Activated CD4-positive, alpha-beta T cell treated with anti-CD3 and anti-CD28 coated beads for 36 hours (primary cell): ENCODE results near the gene CAMTA1. TPM values are rescaled to one million over a fixed set of nuclear protein-coding genes. Genes with fewer than 3 reads are reported as not detected.
A peak's percentile ranks its signal among the peaks of the same experiment; 100 is the strongest.

Experiments
- ATAC-seq: fragments of 200-7000 bp; cut with Tn5 transposase; one replicate; pipeline ENCODE4 v1.10.0; 2021; ENCODE audit warnings: mild to moderate bottlenecking, moderate library complexity
- CTCF ChIA-PET: fragments of 350-600 bp; sonication (Branson Sonifier 250); formaldehyde crosslinking; loops from one replicate; lab custom pipeline; 2021; ENCODE audit warnings: antibody characterized with exemption; lab: Charles Lee
- POLR2A ChIA-PET: fragments of 350-600 bp; sonication (Branson Sonifier 250); formaldehyde crosslinking; loops from one replicate; lab custom pipeline; 2021; ENCODE audit warnings: antibody characterized with exemption, inconsistent platforms; lab: Charles Lee
- DNase-seq: peaks from one replicate; pipeline ENCODE4 v3.0.0-alpha.2; 2020
- H3K27ac Mint-ChIP-seq: one replicate; pipeline ENCODE4 v1.8.0; 2021; ENCODE audit warnings: mixed read lengths
- H3K27me3 Mint-ChIP-seq: one replicate; pipeline ENCODE4 v1.8.0; 2021; ENCODE audit warnings: mixed read lengths
- H3K36me3 Mint-ChIP-seq: one replicate; pipeline ENCODE4 v1.8.0; 2021; ENCODE audit warnings: low read depth, mixed read lengths
- H3K4me1 Mint-ChIP-seq: one replicate; pipeline ENCODE4 v1.8.0; 2021; ENCODE audit warnings: mixed read lengths
- H3K4me3 Mint-ChIP-seq: one replicate; pipeline ENCODE4 v1.8.0; 2021; ENCODE audit warnings: mild to moderate bottlenecking, moderate library complexity, mixed read lengths
- H3K9me3 Mint-ChIP-seq: one replicate; pipeline ENCODE4 v1.8.0; 2021; ENCODE audit warnings: low read depth, mixed read lengths
- intact Hi-C, 2 experiments: fragments of 100-400 bp; cut with DNase I in 1 of 2; cut with micrococcal nuclease in 1 of 2; formaldehyde crosslinking; loops; one replicate each; pipeline versions ENCODE4 v1.14.2 to v1.15.1; 2022 to 2024; cut with DNase I, micrococcal nuclease
- total RNA-seq, 2 experiments: library from RNA; stranded (reverse); gene quantifications; one replicate each; pipeline ENCODE4 v1.2.3, GENCODE V29; 2021

Gene CAMTA1
- total RNA-seq, 2 experiments from 2014 or later, result 62.3 to 76.7 TPM

DNA sequence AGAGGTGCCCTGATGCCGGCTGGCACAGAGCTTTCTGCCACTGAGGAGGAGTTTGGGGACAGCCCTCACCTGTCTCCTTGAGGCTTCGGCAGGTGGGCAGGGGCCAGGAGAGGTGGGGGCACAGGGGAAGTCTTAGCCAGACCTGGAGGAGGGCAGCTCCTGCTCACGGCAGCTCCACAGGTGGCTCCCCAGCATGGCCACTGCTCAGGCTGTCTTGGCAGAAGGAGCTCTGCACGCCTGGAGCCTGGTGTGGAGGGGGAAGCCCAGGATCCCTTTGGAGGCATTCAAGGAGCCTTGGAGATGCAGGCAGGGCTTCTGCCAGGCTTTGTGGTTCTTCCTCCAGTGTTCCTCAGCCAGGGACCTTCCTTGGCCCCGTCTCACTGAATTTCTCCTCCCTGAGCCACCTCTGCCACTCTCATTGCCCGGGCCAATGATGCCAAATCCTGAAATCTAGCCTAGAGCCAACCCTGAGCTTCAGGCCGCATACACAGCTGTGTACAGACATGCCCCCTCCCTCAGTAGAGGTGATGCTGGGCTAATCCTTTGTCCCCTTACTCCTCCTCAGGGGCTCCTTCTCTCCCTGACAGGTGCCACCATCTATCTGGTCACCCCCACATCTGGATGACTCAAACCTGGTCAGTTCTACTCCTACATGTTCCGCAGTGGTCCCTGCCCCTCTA, 734.1 kb downstream of the CAMTA1 start:
- H3K27ac Mint-ChIP-seq, result no peak overlapping the region
- no peaks in the 10 kb centered on the region for H3K4me1 Mint-ChIP-seq
- ATAC-seq (peak; percentile 49), DNase-seq (no peak)
- no peak overlapping the region for H3K4me3 Mint-ChIP-seq
- ChIA-PET POLR2A (no interaction called here), CTCF (no interaction called here)
- H3K27me3 Mint-ChIP-seq, result peaks cover 5% of the 10 kb centered on the region
- intact Hi-C loops, result no loop called here
- H3K9me3 Mint-ChIP-seq, result no peaks in the 10 kb centered on the region
- H3K36me3 Mint-ChIP-seq, result no peaks in the 10 kb centered on the region

DNA sequence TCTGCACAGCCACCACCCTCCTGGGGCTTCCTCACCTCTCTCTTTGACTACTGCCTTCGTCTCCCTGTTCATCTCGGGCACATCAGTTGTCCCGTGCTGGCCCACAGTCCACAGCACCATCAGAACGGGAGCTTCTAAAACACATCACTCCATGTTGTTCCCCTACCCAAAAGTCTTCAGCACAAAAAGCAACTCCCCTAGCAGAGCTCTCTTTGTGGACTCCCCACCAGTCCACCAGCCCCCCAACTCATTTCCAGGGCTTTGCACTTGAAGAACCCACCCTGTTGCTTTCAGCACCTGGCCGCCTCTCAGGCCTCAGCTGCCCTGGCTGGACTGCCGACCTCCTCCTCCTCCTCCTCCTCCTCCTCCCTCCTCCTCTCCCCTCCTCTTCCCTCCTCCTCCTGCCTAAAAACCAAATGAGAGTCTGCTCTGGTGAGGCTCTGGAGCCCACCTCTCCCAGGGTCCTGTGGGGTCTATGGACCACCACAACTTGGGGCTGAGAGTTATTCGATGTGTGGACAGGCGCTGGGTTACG, 734.7 kb downstream of the CAMTA1 start:
- Mint-ChIP-seq H3K27me3 (peaks cover 5% of the 10 kb centered on the region), H3K9me3 (no peaks in the 10 kb centered on the region), H3K27ac (no peak overlapping the region), H3K4me1 (no peaks in the 10 kb centered on the region), H3K4me3 (no peak overlapping the region), H3K36me3 (no peaks in the 10 kb centered on the region)
- DNase-seq, result no peak
- ATAC-seq, result peak; percentile 39
- ChIA-PET POLR2A (no interaction called here), CTCF (no interaction called here)
- intact Hi-C loops, result no loop called here

DNA sequence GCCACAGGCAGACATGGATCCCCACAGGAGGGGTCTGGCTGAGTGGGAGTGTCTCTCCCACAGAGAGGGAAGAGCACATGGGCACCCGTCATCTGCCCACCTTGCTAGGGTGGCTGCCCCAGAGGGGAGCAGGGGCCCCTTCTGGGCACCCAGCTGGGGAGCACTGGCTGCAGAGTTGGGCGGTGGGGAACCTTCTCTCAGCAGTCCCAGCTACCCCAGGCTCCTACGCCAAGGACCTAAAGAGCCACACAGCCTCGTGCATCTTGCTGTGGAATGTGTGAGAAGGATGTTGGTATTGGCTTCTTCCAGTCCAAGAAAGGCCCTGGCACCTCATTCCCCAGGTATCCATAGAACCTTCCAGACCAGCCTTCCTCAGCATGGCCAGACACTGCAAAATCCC, 735.2 kb downstream of the CAMTA1 start:
- Mint-ChIP-seq H3K9me3 (no peaks in the 10 kb centered on the region), H3K4me3 (no peak overlapping the region), H3K36me3 (no peaks in the 10 kb centered on the region), H3K4me1 (no peaks in the 10 kb centered on the region), H3K27me3 (peaks cover 5% of the 10 kb centered on the region), H3K27ac (no peak overlapping the region)
- ChIA-PET CTCF (no interaction called here), POLR2A (no interaction called here)
- ATAC-seq (no peak), DNase-seq (no peak)
- intact Hi-C loops, result no loop called here

DNA sequence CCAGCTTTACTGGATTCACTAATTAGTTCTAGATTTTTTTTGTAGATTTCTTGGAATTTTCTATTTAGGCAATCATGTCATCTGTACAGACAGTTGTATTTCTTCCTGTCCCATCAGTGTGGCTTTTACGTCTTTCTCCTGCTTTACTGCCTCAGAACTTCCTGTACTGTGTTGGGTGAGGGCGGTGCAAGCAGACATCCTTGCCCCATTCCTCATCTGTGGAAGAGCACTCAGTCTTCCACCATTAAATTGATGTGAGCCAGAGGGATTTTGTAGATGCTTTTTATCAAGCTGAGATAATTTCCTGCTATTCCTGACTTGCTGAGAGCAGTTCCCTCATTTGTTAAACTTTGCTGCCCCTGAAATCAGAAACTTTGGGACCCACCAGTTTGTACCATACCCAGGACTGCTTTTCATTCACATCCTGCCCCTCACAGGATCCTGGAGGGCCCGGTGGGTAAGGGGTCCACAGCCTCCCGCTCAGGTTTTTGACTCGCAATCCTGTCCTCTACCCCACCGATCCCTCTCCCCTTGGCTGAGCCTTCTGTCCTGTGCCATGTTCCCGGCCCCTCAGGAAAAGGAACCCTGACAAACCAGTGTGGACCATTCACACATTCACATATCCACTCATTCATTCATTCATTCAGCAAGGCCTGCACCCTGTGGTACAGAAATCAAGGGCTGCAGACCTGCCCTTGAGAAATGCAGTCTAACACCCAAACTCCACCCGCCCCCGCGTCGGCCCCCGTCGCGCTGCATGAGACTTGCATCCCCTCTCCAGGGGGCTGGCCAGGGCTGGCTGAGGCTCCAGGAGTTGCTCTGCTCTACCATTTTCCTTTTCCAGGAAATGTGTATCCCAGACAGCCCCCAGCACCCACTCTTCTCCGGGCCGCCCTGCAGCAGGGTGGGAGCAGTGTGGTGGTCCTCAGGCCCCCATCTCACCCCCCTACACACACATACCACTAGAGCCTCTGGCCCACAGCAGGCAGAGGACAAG, 739.4 kb downstream of the CAMTA1 start:
- intact Hi-C loops, result no loop called here
- H3K27me3 Mint-ChIP-seq, result peaks cover 2% of the 10 kb centered on the region
- DNase-seq (no peak), ATAC-seq (no peak)
- ChIA-PET POLR2A (no interaction called here), CTCF (no interaction called here)
- H3K9me3 Mint-ChIP-seq, result no peaks in the 10 kb centered on the region
- H3K4me3 Mint-ChIP-seq, result no peak overlapping the region
- no peaks in the 10 kb centered on the region for H3K36me3 Mint-ChIP-seq
- H3K4me1 Mint-ChIP-seq, result no peaks in the 10 kb centered on the region
- no peak overlapping the region for H3K27ac Mint-ChIP-seq

DNA sequence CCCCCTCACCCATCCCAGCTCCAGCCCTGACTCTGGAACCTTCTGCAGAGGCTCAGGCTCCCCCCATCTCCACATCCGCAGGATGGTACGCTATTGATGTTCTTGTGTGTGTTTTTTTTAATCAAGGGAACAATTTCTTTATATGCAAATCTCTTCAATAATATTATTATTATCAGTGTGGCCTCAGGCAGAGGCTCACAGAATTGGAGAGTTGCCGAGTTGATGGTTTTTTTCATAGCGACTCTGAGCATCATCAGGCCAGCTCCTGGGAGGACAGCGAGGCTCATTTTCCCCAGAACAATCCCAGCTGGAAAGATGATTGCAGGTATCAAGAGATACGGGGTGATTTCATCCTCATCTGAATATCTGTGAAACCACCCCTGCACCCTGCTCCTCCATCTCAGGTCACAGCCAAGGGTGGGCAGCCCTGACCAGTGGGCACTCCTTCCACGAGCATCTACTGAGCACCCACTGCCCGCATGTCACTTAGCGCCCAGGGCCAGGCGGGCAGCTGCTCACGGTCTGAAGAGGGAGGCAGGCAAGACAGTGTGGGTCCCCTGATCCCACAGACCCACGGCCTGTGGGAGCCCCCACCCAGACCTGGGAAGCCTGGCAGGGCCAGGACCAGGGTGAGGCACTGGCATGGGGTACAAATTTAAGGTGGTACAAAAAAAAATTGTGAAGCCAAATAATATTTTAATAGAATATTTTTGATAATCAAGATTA, 740.2 kb downstream of the CAMTA1 start:
- no peak for DNase-seq
- no peaks in the 10 kb centered on the region for H3K4me1 Mint-ChIP-seq
- no peak overlapping the region for H3K4me3 Mint-ChIP-seq
- peaks cover 2% of the 10 kb centered on the region for H3K27me3 Mint-ChIP-seq
- intact Hi-C loops, result no loop called here
- H3K36me3 Mint-ChIP-seq, result no peaks in the 10 kb centered on the region
- no peaks in the 10 kb centered on the region for H3K9me3 Mint-ChIP-seq
- POLR2A ChIA-PET, result no interaction called here
- H3K27ac Mint-ChIP-seq, result no peak overlapping the region
- ATAC-seq, result no peak
- CTCF ChIA-PET, result interaction anchor here (0.6 kb wide), 1 partner anchor 221 kb away, joined by 3 read pairs; no protein-coding TSS in a partner anchor

DNA sequence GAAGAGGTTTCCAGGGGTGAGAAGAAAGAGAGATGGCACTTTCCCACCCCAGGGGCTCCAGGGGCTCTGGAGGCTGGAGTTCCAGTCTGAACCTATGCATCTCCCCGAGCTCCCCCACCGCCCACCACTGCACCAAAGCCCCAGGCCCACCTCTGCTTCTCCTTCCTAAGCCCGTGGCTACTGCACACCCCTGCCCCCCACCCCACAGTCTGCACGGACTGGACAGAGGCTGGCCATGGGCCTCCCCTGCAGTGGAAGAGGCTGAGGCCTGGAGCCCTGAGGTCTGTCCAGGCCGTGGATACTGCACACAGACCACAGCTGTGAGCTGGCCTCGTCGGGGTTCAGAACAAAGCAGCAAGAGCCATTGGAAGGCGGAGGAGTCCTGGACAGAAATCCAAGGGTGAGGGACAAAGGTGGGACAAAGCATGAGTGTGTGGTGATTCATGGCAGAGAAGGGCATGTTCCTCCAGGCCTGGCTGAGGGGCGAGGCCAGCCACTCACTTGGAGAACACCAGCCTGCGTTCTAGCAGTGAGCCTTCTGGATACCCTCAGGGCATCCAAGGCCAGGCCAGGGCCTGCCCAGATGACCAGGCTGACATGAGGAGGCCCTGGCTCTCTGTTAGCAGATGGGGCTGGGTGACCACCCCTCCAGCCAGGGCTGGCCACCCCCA, 741.1 kb downstream of the CAMTA1 start:
- Mint-ChIP-seq H3K27me3 (peaks cover 2% of the 10 kb centered on the region), H3K4me3 (no peak overlapping the region), H3K9me3 (no peaks in the 10 kb centered on the region), H3K27ac (no peak overlapping the region), H3K36me3 (no peaks in the 10 kb centered on the region), H3K4me1 (no peaks in the 10 kb centered on the region)
- ChIA-PET CTCF (interaction anchor here (0.6 kb wide), 1 partner anchor 222 kb away, joined by 3 read pairs; no protein-coding TSS in a partner anchor), POLR2A (no interaction called here)
- ATAC-seq, result no peak
- intact Hi-C loops, result no loop called here
- no peak for DNase-seq

DNA sequence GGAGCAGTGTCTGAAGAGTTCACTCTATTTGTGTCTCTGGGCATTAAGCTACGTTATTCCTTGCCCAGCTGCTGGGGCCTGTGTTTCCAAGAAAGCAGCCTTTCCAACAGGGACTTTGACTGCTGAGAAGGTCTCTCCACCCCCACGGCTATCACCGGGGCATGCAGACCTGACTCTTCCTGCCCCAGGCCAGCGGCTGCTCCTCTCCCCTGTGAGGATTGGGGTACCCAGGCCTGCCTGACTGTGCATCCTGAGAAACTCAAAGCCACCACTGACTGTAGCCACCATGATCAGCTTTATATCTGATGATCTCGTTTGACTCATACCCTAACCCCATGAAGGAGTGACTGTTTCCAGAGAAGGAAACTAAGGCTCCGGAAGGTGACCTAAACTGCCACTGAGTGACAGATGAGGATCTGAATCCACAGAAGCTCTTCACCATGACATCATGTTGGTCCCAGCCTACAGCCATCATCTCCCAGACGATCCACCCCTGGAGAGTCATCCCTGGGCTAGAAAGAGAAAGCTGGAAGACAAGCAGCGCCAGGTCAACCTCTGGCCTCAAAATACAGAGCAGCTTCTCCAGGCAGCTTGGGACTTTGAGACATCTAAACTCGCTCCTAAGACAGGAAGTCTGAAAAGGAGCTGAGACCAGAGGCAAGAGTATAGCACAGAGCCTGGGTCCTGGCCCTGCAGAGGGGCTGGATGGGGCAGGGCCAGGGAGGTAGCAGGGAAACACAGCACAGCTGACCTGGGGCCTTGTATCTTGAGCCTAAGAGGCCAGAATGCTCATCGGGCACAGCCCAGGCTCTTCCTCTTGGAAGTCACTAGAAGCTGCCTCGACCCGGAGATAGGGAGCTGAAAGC, 741.8 kb downstream of the CAMTA1 start:
- H3K4me3 Mint-ChIP-seq, result no peak overlapping the region
- no peaks in the 10 kb centered on the region for H3K36me3 Mint-ChIP-seq
- peak; percentile 78 for ATAC-seq
- no peak overlapping the region for H3K27ac Mint-ChIP-seq
- intact Hi-C loops, result no loop called here
- DNase-seq, result no peak
- ChIA-PET POLR2A (no interaction called here), CTCF (interaction anchor here (0.7 kb wide), 1 partner anchor 17 kb away, joined by 3 read pairs; no protein-coding TSS in a partner anchor)
- peaks cover 2% of the 10 kb centered on the region for H3K27me3 Mint-ChIP-seq
- H3K4me1 Mint-ChIP-seq, result no peaks in the 10 kb centered on the region
- no peaks in the 10 kb centered on the region for H3K9me3 Mint-ChIP-seq

DNA sequence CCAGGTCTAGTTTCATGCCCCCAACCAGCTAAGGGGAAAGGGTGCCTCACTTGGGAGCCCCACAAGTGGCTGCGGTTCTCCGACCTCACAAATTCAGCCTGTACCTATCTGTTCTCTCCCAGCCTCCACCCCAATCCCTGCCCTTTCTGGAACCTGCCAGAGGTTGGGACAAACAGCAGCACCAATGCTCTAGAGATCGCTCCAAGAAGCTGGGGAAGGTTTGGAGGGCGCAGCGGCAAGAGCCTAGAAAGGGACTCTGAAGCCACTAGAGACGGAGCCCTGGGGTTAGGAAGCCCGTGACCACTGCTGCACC, 742.4 kb downstream of the CAMTA1 start:
- no peak overlapping the region for H3K27ac Mint-ChIP-seq
- H3K36me3 Mint-ChIP-seq, result no peaks in the 10 kb centered on the region
- ATAC-seq, result no peak
- H3K27me3 Mint-ChIP-seq, result peaks cover 2% of the 10 kb centered on the region
- H3K4me1 Mint-ChIP-seq, result no peaks in the 10 kb centered on the region
- no peaks in the 10 kb centered on the region for H3K9me3 Mint-ChIP-seq
- ChIA-PET POLR2A (interaction anchor here (0.7 kb wide), 1 partner anchor 54 kb away, joined by 4 read pairs; no protein-coding TSS in a partner anchor), CTCF (interaction anchor here (1.0 kb wide), 1 partner anchor 12 kb away, joined by 3 read pairs; no protein-coding TSS in a partner anchor)
- intact Hi-C loops, result no loop called here
- DNase-seq, result no peak
- no peak overlapping the region for H3K4me3 Mint-ChIP-seq

DNA sequence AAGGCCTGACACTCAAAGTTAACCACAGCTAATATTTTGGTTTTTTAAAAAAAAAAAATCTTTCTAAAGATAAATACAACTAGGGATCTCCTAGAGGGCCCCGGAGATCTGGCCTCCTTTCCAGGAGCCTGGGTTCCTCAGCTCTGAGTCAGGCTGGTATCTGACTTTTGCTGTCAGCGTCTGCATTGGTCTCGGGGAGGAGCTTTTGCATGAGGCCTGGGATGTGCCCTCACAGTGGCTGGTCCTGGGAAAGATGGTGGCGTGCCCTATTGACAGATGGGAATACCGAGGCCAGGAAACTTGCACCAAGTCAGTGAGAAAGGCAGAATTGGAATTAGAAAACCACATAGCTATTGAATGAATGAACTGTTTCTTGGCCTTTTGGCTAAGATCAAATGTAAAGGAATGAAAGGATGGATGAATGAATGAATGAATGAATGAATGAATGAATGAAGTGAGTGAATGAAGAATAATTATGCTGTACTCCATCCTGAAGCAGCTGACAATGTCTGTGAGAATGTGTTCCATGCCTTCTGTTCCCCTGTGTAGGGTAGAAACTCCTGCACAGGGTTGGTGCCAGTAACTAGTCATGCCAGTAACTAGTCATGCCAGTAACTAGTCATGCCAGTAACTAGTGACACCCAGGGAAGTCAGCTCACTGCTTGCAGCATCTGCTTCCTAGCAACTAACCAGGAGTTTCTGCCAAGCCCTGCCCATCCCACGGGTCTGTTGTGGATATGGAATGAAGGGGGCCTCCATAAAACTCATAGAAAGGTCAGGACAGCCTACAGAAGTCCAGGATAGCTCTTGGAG, 743.3 kb downstream of the CAMTA1 start:
- DNase-seq (no peak), ATAC-seq (no peak)
- Mint-ChIP-seq H3K27ac (no peak overlapping the region), H3K9me3 (no peaks in the 10 kb centered on the region), H3K4me1 (no peaks in the 10 kb centered on the region), H3K36me3 (no peaks in the 10 kb centered on the region), H3K27me3 (no peaks in the 10 kb centered on the region), H3K4me3 (no peak overlapping the region)
- intact Hi-C loops, result no loop called here
- ChIA-PET CTCF (interaction anchor here (0.6 to 1.4 kb wide), 3 partner anchors 10 to 75 kb away, joined by 3 to 5 read pairs (median 3); no protein-coding TSS in a partner anchor), POLR2A (interaction anchor here (0.7 kb wide), 1 partner anchor 53 kb away, joined by 4 read pairs; no protein-coding TSS in a partner anchor)
